Endodermal cell (in vitro differentiated cells): ENCODE data around the gene DUXA. TPM values are rescaled to one million over a fixed set of nuclear protein-coding genes. Genes with fewer than 3 reads are reported as not detected.

Source experiments
- DNase-seq: peaks from one replicate; pipeline ENCODE4 v3.0.0-alpha.2; 2017
- H3K27ac ChIP-seq: 2 replicates; pipeline ENCODE4 v1.5.1; 2013; ENCODE audit warnings: mild to moderate bottlenecking, low read depth, low read length, moderate library complexity
- H3K27me3 ChIP-seq: 2 replicates; pipeline ENCODE4 v1.6.1; 2013; ENCODE audit warnings: mild to moderate bottlenecking, low read length, moderate library complexity; ENCODE audit not compliant: insufficient read depth, control insufficient read depth, poor library complexity, severe bottlenecking
- H3K36me3 ChIP-seq: 2 replicates; pipeline ENCODE4 v1.7.0; 2013; ENCODE audit warnings: mild to moderate bottlenecking, low read length, moderate library complexity; ENCODE audit not compliant: control insufficient read depth, insufficient read depth
- H3K4me1 ChIP-seq: one replicate; pipeline ENCODE4 v1.7.0; 2013; ENCODE audit warnings: low read length; ENCODE audit not compliant: control insufficient read depth, insufficient read depth
- H3K4me3 ChIP-seq: 2 replicates; pipeline ENCODE4 v1.5.1; 2013; ENCODE audit warnings: mild to moderate bottlenecking, low read length, moderate library complexity
- H3K9ac ChIP-seq: 2 replicates; pipeline ENCODE4 v1.6.1; 2013; ENCODE audit warnings: mild to moderate bottlenecking, low read length, moderate library complexity; ENCODE audit not compliant: poor library complexity, severe bottlenecking; ENCODE audit errors: extremely low read depth
- H3K9me3 ChIP-seq: 2 replicates; pipeline ENCODE4 v1.6.1; 2013; ENCODE audit warnings: mild to moderate bottlenecking, low read length, moderate library complexity; ENCODE audit not compliant: control insufficient read depth
- H3K27ac Mint-ChIP-seq: 2 replicates; pipeline ENCODE4 v1.8.0; 2020; ENCODE audit warnings: mixed read lengths
- H3K27me3 Mint-ChIP-seq: 2 replicates; pipeline ENCODE4 v1.8.0; 2021; ENCODE audit warnings: mild to moderate bottlenecking, mixed read lengths; ENCODE audit not compliant: insufficient read depth
- H3K36me3 Mint-ChIP-seq: 2 replicates; pipeline ENCODE4 v1.8.0; 2020; ENCODE audit warnings: low read depth, mixed read lengths
- H3K4me1 Mint-ChIP-seq: 2 replicates; pipeline ENCODE4 v1.8.0; 2020; ENCODE audit warnings: mixed read lengths
- H3K4me3 Mint-ChIP-seq: 2 replicates; pipeline ENCODE4 v1.8.0; 2020; ENCODE audit warnings: mild to moderate bottlenecking, moderate library complexity, mixed read lengths
- H3K9me3 Mint-ChIP-seq: 2 replicates; pipeline ENCODE4 v1.8.0; 2020; ENCODE audit warnings: mild to moderate bottlenecking, mixed read lengths
- CTCF ChIP-seq: fragments of 200-600 bp; sonication (generic); conservative IDR thresholded peaks from 2 replicates; pipeline ENCODE4 v1.5.0; 2021; ENCODE audit warnings: antibody characterized with exemption, mild to moderate bottlenecking
- WGBS, 2 experiments: methylation state at CpG; one replicate each; pipeline versions ENCODE4 v1.1.5 to v1.1.7; 2013; ENCODE audit warnings: missing lambda C conversion rate in 2 of 2, mixed read lengths in 1 of 2; ENCODE audit not compliant: insufficient coverage in 1 of 2, insufficient read length in 1 of 2; 5-methylcytosine and 5-hydroxymethylcytosine counted together
- total RNA-seq, 2 donors: library from RNA; stranded (reverse); fragmentation: NEBNext Ultra II Directional in 1 of 2; extraction: Animal tissue kit (Norgen Biotek cat#: 25700) in 1 of 2; gene quantifications; 2 replicates in 1 of 2; 3 replicates in 1 of 2; pipeline ENCODE4 v1.2.1, GENCODE V29; 2021

Gene DUXA
- total RNA-seq, 2 donors from 2014 or later = not detected

GRCh38 chr19:57165846-57166245, 1.4 kb downstream of the DUXA start:
- H3K4me1 Mint-ChIP-seq = no peaks in the 10 kb centered on the region
- H3K9me3 Mint-ChIP-seq = peaks cover 52% of the 10 kb centered on the region
- no peaks in the 10 kb centered on the region for H3K27me3 ChIP-seq
- H3K27me3 Mint-ChIP-seq = peaks cover 1% of the 10 kb centered on the region
- H3K4me1 ChIP-seq = no peaks in the 10 kb centered on the region
- no peak overlapping the region for H3K4me3 Mint-ChIP-seq
- H3K36me3 Mint-ChIP-seq = no peaks in the 10 kb centered on the region
- H3K4me3 ChIP-seq = no peak overlapping the region
- DNase-seq = no peak
- no peaks in the 10 kb centered on the region for H3K36me3 ChIP-seq
- no peak overlapping the region for H3K27ac Mint-ChIP-seq
- no peak for TF ChIP-seq CTCF
- no peak overlapping the region for H3K9ac ChIP-seq
- 72 to 78% methylated on average over 7 of the region's 7 CpGs for WGBS, 2 experiments
- no peak overlapping the region for H3K27ac ChIP-seq
- H3K9me3 ChIP-seq = peaks cover 20% of the 10 kb centered on the region

GRCh38 chr19:57161985-57162539, 5.2 kb downstream of the DUXA start:
- H3K27ac ChIP-seq = no peak overlapping the region
- Mint-ChIP-seq H3K27me3 (peaks cover 1% of the 10 kb centered on the region), H3K4me3 (no peak overlapping the region), H3K36me3 (no peaks in the 10 kb centered on the region), H3K9me3 (peaks cover 79% of the 10 kb centered on the region), H3K4me1 (no peaks in the 10 kb centered on the region), H3K27ac (no peak overlapping the region)
- H3K27me3 ChIP-seq = no peaks in the 10 kb centered on the region
- no peaks in the 10 kb centered on the region for H3K4me1 ChIP-seq
- H3K4me3 ChIP-seq = no peak overlapping the region
- no peaks in the 10 kb centered on the region for H3K36me3 ChIP-seq
- no peak overlapping the region for H3K9ac ChIP-seq
- DNase-seq = no peak
- WGBS, 2 experiments = 79 to 81% methylated on average over 3 to 5 of the region's 5 CpGs
- TF ChIP-seq CTCF = no peak
- peaks cover 36% of the 10 kb centered on the region for H3K9me3 ChIP-seq

- H3K9me3 ChIP-seq = peaks cover 32% of the 10 kb centered on the region
- no peaks in the 10 kb centered on the region for H3K27me3 Mint-ChIP-seq
Observed at GRCh38 chr19:57152921-57153320, 14.4 kb downstream of the DUXA start.

More at GRCh38 chr19:57152921-57153320, 14.4 kb downstream of the DUXA start:
- Histone ChIP-seq H3K36me3 (no peaks in the 10 kb centered on the region), H3K9ac (no peak overlapping the region), H3K27me3 (no peaks in the 10 kb centered on the region), H3K4me1 (no peaks in the 10 kb centered on the region), H3K27ac (no peak overlapping the region), H3K4me3 (no peak overlapping the region)
- WGBS, 2 experiments = 54 to 89% methylated on average over 3 to 4 of the region's 5 CpGs
- peaks cover 75% of the 10 kb centered on the region for H3K9me3 Mint-ChIP-seq
- no peak for TF ChIP-seq CTCF
- no peak overlapping the region for H3K27ac Mint-ChIP-seq
- H3K4me3 Mint-ChIP-seq = no peak overlapping the region
- H3K36me3 Mint-ChIP-seq = peaks cover 2% of the 10 kb centered on the region
- no peak for DNase-seq
- H3K4me1 Mint-ChIP-seq = no peaks in the 10 kb centered on the region
